Measurements from ENCODE around the gene OS9. TPM values are rescaled to one million over a fixed set of nuclear protein-coding genes. Genes with fewer than 3 reads are reported as not detected.

The OS9 gene
- total RNA-seq, 2 experiments from 2014 or later: 135 to 140 TPM

GRCh38 chr12:57767305-57767698 lies 73.4 kb downstream of the OS9 start:
- DNase-seq (no peak), ATAC-seq (ENCODE audit: low read depth) (no peak)
- peaks cover 11% of the 10 kb centered on the region for H3K27me3 Mint-ChIP-seq
- no peaks in the 10 kb centered on the region for H3K9me3 Mint-ChIP-seq
- H3K36me3 Mint-ChIP-seq: peaks cover 7% of the 10 kb centered on the region
- H3K27ac Mint-ChIP-seq: no peak overlapping the region
- H3K4me3 Mint-ChIP-seq: no peak overlapping the region
- peaks cover 26% of the 10 kb centered on the region for H3K4me1 Mint-ChIP-seq
- POLR2A ChIA-PET: interaction anchor here (1.5 to 4.3 kb wide), 3 partner anchors 11 to 26 kb away, joined by 3 to 20 read pairs (median 5); partner anchors contain the start of gene MARCHF9

- Mint-ChIP-seq H3K36me3 (peaks cover 7% of the 10 kb centered on the region), H3K27ac (no peak overlapping the region), H3K4me3 (no peak overlapping the region), H3K27me3 (peaks cover 11% of the 10 kb centered on the region), H3K4me1 (peaks cover 27% of the 10 kb centered on the region), H3K9me3 (no peaks in the 10 kb centered on the region)
- DNase-seq (no peak), ATAC-seq (ENCODE audit: low read depth) (no peak)
- POLR2A ChIA-PET: interaction anchor here (1.5 to 4.3 kb wide), 3 partner anchors 11 to 27 kb away, joined by 3 to 20 read pairs (median 5); partner anchors contain the start of gene MARCHF9
Measured at GRCh38 chr12:57767876-57768275, 73.9 kb downstream of the OS9 start.

GRCh38 chr12:57769594-57769993 lies 75.7 kb downstream of the OS9 start:
- no peak overlapping the region for H3K27ac Mint-ChIP-seq
- POLR2A ChIA-PET: no interaction called here
- peaks cover 4% of the 10 kb centered on the region for H3K36me3 Mint-ChIP-seq
- H3K9me3 Mint-ChIP-seq: no peaks in the 10 kb centered on the region
- H3K27me3 Mint-ChIP-seq: peaks cover 10% of the 10 kb centered on the region
- H3K4me3 Mint-ChIP-seq: no peak overlapping the region
- H3K4me1 Mint-ChIP-seq: peaks cover 24% of the 10 kb centered on the region
- no peak for DNase-seq
- no peak for ATAC-seq (ENCODE audit: low read depth)

GRCh38 chr12:57770734-57771133 lies 76.8 kb downstream of the OS9 start:
- Mint-ChIP-seq H3K4me1 (peaks cover 21% of the 10 kb centered on the region), H3K27ac (no peak overlapping the region), H3K27me3 (peaks cover 6% of the 10 kb centered on the region), H3K36me3 (peaks cover 6% of the 10 kb centered on the region), H3K9me3 (no peaks in the 10 kb centered on the region), H3K4me3 (no peak overlapping the region)
- DNase-seq (no peak), ATAC-seq (ENCODE audit: low read depth) (no peak)
- POLR2A ChIA-PET: no interaction called here

Small RNA genes lying within 50 kb of the gene (microRNA-seq; reads per million reads assigned to microRNA genes)
- gene MIR6759: not detected

Other genes with a start within 250 kb of the OS9 start
- gene INHBE, start 238.8 kb upstream of the OS9 start, total RNA-seq: not detected
- gene GLI1, start 234.3 kb upstream of the OS9 start, total RNA-seq: under 1 TPM; 0.54 to 0.86 TPM
- 100 to 1,000 TPM; 282 to 304 TPM for gene ARHGAP9, start 214.3 kb upstream of the OS9 start, total RNA-seq
- 100 to 1,000 TPM; 293 to 306 TPM for gene MARS1, start 206.1 kb upstream of the OS9 start, total RNA-seq
- gene DDIT3, start 173.6 kb upstream of the OS9 start, total RNA-seq: 10 to 100 TPM; 34.4 to 37.2 TPM
- gene MBD6, start 171.3 kb upstream of the OS9 start, total RNA-seq: 10 to 100 TPM; 94.2 to 96.7 TPM
- 10 to 100 TPM; 81.0 to 84.4 TPM for gene DCTN2, start 146.9 kb upstream of the OS9 start, total RNA-seq
- 1 to 10 TPM; 1.4 to 1.6 TPM for gene KIF5A, start 144.1 kb upstream of the OS9 start, total RNA-seq
- 10 to 100 TPM; 21.6 to 24.1 TPM for gene PIP4K2C, start 102.9 kb upstream of the OS9 start, total RNA-seq
- 10 to 100 TPM; 31.5 to 32.8 TPM for gene DTX3, start 89.3 kb upstream of the OS9 start, total RNA-seq
- gene ARHGEF25, start 82.7 kb upstream of the OS9 start, total RNA-seq: 1 to 10 TPM; 1.3 to 1.4 TPM
- under 1 TPM; 0.65 to 0.80 TPM for gene B4GALNT1, start 60.9 kb upstream of the OS9 start, total RNA-seq
- gene AGAP2, start 44.6 kb downstream of the OS9 start, total RNA-seq: 10 to 100 TPM; 68.3 to 71.6 TPM
- 10 to 100 TPM; 19.6 to 23.2 TPM for gene TSPAN31, start 50.9 kb downstream of the OS9 start, total RNA-seq
- gene CDK4, start 58.2 kb downstream of the OS9 start, total RNA-seq: 100 to 1,000 TPM in 1 of 2 experiments, 10 to 100 TPM in 1; 98.4 to 100 TPM
- gene MARCHF9, start 61.0 kb downstream of the OS9 start, total RNA-seq: 10 to 100 TPM; 37.1 to 38.3 TPM
- 1 to 10 TPM; 2.4 to 2.6 TPM for gene CYP27B1, start 72.9 kb downstream of the OS9 start, total RNA-seq
- gene METTL1, start 78.0 kb downstream of the OS9 start, total RNA-seq: 10 to 100 TPM; 13.9 to 14.9 TPM
- 1 to 10 TPM; 3.8 to 4.1 TPM for gene EEF1AKMT3, start 78.5 kb downstream of the OS9 start, total RNA-seq
- gene TSFM, start 88.7 kb downstream of the OS9 start, total RNA-seq: 10 to 100 TPM; 23.0 to 24.4 TPM
- gene AVIL, start 124.6 kb downstream of the OS9 start, total RNA-seq: 1 to 10 TPM; 5.0 to 7.1 TPM
- 100 to 1,000 TPM; 161 TPM for gene CTDSP2, start 152.6 kb downstream of the OS9 start, total RNA-seq
- 10 to 100 TPM; 16.8 to 18.9 TPM for gene ATP23, start 247.4 kb downstream of the OS9 start, total RNA-seq